GM19023 (cell line): ENCODE measurements around the gene DOC2A.
"Not testable (repeated sequence)": the region's sequence is repeated elsewhere in the genome, so short reads cannot be mapped to it uniquely, and the experiment has no call there.

Experiments
- ATAC-seq: cut with Tn5 transposase; IDR thresholded peaks from one replicate; pipeline ENCODE4 v1.9.1; 2021; ENCODE audit warnings: mild to moderate bottlenecking, moderate library complexity; ENCODE audit not compliant: unreplicated experiment

Gene DOC2A

DNA sequence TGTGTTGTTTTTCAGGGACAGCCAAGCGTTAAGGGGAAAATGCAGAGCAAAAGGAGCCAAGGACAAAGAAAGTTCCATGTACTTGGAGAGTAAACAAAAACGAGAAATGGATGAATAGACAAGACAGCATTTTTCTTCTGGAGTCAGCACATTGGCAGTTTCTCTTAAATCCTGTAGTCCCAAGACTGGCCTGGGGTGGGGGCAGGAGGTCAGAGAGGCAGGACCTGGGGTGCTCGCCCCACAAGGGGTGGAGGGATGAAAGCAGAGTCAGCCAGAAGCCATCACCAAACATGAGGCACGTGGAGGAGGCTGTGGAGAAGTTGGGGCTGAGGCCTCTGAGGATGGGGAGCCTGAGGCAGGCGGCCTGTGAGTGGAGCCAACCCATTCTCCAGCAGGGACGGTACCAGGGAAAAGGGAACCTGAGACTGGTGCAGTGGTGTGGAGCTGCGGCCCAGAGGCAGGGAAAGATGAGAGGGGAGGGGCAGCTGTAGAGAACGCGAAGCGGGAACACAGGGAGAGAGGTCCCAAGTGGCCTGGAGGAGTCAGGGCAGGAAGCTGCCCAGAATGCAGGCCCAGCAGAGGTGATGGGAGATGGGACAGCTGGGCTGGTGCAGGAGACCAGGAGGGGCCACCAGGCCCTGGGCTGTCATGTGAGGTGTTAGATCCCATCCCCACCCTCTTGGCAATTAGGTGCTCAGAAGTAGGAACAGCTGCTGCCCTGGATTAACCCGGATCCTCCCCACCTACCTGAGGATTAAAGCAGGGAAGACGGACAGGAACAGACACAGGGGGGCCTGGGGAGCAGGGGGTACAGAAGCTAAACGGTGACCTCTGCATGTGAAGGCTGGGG, 17.0 kb upstream of the DOC2A start:
- ATAC-seq: no peak

DNA sequence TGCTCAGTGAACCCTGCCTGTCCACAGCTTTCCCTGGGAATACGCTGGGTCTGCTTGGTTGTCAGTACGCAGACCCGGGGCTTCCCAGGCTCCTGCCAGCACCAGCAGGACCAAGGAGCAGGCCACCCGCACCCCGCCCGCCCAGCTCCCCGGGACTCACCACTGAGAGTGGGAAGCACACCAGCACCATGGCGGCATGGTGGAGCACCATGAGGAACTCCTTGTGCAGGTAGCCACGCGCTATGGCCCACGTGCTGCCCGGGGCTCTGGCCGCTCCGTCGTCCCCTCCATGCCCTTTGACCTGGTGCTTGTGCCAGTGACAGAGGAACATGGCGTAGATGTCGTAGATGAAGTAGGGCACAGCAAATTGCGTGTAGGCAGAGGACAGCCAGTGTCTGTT, 15.6 kb upstream of the DOC2A start:
- ATAC-seq: no peak

DNA sequence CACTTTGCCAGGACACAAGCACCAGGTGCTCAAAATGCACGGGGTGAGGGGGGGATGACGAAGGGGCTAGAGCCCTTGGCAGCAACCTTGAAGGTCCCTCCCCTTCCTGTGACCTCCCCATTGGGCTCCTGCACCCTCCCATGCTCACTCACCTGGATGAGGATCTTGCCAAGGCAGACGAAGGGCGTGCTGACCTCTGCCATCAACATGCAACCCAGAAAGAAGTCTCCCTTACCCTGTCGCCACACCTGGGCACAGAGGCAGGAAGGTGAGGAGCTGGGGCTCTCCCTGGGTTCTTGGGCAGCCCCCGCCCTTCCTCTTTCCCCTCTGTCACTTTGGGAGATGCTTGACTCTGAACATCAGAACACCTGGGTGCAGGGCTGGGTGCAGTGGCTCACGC, 14.7 kb upstream of the DOC2A start:
- no peak for ATAC-seq

DNA sequence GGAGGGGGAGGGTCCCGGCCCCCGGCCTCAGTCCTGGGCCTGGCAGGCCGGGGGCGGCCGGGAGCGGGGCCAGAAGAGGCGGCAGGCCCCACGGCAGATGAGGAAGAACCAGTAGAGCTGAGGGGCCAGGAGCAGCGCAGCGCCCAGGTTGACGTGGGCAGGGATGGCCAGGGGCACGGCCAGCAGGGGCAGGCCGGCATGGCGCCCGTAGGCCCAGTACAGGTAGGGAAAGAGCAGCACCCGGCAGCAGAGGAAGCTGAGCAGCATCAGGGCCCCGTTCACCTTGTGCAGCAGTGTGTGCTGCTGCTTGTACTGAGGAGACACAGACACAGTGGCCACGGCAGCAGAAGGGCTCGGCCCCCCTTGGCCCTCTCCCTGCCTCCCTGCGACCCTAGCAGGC, 14.3 kb upstream of the DOC2A start:
- ATAC-seq: no peak

DNA sequence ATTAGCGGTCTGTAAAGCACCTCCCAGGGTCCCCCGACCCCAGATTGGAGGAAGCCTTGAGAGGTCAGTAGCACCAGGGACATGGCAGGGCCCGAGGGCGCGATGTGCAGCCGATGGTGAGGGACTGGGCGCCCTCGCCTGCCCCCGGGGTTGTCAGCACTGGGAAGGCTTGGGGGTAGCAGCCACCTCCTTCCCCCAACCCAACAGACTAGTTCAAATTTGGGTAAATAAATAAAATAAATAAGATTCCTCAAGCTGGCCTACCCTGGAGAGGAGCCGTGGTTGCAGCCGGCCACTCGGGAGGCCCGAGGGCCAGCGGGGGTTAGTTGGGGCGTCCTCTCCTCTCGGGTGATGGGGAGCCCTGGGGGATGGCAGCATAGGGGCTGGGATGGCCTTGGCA, 13.6 kb upstream of the DOC2A start:
- no peak for ATAC-seq

DNA sequence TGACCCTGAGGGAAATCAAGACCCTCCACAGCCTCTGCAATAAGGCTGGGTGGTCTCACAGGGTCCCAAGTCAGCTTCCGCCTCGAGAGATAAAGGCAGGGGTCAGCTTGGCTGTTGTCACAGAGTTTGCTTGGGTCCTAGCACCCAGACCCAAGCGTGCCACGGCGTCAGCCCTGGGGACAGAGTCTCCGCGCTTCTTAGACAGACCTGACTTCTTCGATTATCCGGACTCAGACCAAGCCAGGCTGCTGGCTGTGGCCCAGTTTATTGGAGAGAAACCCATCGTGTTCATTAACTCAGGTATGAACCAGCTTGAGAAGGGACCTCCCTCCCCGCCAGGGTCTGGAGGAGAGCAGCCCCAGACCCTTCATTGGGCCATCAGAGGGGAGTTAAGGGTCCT, 12.8 kb upstream of the DOC2A start:
- no peak for ATAC-seq

DNA sequence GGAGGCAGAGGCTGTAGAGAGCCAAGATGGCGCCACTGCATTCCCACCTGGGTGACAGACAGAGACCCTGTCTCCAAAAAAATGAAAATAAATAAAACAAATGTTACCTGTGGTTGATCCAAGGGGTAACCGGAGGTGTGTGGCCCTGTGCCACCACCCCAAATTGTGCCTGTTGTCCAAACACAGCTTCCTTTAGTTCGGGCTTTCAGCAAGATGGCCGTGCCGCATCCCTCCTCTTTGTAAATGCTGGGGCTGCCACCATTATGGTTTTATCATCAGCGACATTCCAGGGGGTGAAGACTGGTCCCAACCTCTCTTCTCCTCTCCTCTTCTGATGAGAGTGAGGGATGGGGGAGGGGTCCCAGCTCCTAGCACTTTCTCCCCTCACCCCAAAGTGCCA, 12.1 kb upstream of the DOC2A start, which contains the start of gene C16orf92:
Gene C16orf92, plus strand, starts transcription at position 312 of the 400 bp plus-strand sequence. CDS start 143 bp downstream, outside the sequence.
- ATAC-seq: no peak

DNA sequence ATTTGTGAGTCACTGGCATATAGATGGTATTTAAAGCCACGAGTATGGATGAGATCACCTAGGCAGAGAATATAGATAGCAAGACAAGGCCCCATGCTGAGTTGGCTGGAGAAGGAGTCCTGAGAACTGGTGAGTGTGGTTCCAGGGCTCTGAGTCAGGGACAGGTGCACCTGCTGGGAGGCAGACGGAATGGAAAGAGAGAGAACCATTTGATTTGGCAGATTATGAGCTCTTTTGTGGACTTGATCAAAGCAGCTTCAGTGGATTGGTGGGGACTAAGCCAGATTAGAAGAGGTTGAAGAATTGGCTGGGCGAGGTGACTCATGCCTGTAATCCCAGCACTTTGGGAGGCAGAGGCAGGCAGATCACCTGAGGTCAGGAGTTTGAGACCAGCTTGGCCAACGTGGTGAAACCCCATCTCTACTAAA, 7.9 kb upstream of the DOC2A start:
- ATAC-seq: no peak

DNA sequence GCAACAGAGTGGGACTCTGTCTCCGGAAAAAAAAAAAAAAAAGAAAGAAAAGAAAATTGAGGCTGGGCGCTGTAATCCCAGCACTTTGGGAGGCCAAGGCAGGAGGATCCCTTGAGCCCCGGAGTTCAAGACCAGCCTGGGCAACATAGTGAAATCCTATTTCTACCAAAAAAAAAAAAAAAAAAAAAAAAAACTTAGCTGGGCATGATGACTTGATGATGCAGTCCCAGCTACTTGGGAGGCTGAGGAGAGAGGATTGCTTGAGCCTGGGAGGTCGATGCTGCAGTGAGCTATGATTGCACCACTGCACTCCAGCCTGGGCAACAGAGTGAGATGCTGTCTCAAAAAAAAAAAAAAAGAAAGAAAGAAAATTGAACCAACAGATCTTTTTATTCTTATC, 7.1 kb upstream of the DOC2A start:
- not testable (repeated sequence) for ATAC-seq

DNA sequence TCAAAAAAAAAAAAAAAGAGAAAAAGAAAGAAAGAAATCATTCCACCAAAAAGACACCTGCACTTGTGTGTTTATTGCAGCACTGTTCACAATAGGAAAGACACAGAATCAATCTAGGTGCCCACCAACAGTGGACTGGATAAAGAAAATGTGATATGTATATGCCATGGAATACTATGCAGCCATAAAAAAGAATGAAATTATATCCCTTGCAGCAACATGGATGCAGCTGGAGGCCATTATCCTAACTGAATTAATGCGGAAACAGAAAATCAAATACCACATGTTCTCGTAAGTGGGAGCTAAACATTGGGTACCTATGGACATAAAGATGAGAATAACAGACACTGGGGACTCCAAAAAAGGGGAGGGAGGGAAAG, 6.4 kb upstream of the DOC2A start:
- ATAC-seq: no peak

DNA sequence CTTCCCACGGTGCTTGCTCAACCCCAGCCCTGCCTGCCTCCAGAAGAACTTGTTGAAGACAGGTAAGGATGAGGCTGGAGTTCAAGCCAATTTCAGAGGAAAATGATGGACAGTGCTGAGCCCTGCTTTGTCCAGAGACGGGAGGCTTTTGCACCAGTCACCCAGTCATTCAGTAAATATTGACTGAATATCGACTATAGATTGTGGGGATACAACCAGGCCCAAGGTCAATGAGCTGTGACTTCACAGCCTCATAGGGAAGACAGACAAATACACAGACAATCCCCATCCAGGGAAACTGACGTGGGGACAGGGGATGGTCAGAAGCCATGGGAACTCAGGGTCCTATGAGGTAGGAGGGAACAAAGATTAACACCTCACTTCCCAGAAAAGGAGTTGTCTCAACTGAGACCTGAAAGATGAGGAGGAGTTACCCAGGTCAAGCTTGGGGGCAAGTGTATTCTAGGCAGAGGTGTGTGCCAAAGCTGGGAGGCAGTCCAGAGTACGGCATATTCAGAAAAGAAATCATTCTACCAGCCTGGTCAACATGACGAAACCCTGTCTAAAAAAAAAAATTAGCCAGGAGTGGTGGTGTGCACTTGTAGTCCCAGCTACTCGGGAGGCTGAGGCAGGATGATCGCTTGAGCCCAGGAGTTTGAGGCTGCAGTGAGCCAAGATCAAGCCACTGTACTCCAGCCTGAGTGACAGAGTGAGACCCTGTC, 5.9 kb upstream of the DOC2A start:
- no peak for ATAC-seq

DNA sequence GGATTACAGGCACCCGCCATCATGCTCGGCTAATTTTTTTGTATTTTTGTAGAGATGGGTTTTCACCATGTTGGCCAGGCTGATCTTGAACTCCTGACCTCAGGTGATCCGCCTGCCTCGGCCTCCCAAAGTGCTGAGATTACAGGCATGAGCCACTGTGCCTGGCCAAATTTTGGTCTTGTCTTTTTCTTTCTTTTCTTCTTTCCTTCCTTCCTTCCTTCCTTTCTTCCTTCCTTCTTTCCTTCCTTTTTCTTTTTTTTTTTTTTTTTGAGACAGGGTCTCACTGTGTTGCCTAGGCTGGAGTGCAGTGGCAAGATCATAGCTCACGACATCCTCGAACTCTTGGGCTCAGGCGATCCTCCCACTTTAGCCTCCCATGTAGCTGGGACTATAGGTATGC, 4.6 kb upstream of the DOC2A start:
- ATAC-seq: not testable (repeated sequence)

DNA sequence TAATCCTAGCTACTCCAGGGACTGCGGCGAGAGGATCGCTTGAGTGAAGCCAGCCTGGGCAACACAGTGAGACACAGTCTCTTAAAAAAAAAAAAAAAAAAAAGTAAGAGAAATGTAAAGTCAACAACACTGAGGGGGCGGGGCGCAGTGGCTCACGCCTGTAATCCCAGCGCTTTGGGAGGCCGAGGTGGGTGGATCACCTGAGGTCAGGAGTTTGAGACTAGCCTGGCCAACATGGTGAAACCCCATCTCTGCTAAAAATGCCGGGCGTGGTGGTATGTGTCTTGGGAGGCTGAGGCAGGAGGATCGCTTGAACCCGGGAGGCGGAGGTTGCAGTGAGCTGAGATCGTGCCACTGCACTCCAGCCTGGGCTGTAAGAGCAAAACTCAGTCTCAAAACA, 1.8 kb upstream of the DOC2A start:
- not testable (repeated sequence) for ATAC-seq

DNA sequence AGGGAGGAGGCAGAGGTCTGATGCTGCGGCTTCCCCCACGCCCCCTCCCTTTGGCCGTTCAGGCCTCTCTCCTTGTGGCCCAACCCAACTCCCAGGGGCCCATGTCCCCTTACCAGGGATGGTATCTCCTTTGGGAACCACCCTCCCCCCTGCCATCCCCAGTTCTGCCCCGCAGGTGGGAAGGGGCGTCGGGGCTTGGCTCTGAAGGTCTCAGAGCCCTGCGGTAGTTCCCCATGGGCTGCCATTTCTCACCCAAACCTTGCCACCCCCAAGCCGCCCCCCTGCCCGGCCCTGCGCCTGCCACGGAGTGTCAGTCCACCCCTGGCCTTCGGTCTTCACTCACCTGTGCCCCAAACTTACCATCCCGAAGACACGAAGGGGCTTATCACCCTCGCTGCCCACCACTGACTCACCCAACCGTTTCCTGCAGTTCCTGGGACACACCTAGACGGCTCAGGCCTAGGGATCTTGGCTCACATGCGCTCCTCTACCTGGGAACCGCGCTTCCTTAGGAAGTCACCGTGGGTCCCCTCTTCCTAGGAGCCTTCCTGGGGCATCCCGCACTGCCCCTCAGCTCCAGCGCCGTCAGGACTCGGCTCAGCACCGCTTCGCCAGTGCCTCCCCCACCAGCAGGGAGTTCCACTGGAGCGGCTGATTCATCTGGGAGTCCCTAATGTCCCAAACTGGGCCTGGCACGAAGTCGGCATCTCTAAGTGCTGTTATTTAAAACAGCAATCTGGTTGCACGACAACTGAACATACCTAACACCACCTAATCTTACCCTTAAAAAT, 1.1 kb upstream of the DOC2A start:
- ATAC-seq: no peak

DNA sequence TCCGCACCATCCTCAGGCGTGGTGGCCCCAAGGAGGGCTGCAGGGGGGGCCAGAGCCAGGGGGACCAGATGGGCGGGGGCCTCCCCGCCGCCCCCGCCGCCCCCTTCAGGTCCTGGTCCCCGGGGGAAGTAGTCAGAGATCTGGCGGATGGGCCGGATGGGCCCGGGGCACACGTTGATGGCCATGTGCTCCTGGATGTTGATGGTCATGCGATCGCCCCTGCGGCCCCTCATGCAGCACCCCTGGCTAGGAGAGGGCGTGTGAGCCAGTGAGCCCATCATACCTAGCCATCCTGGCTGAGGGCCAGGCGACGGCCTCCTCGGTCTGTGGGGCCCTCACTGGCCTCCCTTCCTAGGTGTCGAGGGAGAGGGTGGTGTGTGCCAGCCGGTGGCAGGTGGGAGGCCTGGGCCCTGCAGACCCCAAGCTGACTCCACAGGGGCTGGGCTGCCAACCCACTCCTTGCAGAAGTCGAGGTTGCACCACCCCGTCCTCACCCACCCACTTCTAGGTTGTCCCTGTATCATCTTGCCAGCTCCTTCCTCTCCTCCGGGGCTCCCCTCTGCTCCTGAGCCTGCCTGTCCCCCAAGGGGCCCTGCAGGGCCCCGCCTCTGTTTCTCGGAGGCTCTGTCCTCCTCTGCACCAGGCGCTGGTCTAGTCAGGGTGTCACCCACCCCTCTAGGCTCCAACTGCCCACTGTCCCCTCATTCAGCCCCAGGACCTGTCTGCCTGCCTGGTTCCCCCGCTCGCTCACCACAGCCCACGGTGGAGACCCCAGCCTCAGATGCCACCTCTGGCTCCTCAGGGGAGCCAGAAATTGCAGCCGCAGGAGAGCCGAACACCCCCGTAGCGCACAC, 610 bp downstream of the DOC2A start:
- no peak for ATAC-seq

DNA sequence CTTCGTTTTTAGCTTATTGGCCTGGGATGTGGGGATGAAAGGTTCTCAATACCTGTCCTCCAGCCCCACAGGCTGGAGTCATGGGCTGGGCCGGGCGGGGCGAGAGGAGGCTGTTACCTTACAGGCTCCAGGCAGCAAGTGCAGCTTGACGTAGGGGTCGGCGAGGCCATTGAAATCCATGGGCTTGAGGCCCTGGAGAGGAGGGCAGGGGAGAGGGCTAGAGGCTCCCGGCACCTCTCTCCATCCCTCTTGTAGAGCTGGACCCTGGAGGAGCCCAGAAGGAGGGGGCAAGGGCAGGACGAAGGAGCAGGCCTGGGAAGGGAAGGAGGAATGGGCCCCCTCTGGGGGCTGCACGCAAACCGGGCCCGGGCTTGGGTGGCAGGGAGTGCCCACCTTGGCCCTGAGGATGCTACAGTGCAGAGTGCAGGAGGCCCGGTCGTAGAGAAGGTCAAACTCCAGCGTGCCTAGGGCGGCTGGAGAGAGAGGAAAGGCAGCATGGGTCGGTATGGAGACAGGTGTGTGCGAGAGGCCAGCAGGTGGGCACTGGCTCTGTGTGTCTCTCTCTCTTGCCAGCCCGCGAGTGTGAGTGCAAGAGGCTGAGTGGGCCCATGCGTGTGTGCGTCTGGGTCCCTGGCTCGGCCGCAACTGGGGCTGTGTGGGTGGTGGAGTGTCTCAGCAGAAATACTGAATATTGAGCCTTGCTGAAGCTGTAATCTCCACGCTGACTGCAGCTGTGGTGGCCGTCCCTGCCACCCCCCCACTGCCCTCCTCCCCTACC, 1.6 kb downstream of the DOC2A start:
- no peak for ATAC-seq

DNA sequence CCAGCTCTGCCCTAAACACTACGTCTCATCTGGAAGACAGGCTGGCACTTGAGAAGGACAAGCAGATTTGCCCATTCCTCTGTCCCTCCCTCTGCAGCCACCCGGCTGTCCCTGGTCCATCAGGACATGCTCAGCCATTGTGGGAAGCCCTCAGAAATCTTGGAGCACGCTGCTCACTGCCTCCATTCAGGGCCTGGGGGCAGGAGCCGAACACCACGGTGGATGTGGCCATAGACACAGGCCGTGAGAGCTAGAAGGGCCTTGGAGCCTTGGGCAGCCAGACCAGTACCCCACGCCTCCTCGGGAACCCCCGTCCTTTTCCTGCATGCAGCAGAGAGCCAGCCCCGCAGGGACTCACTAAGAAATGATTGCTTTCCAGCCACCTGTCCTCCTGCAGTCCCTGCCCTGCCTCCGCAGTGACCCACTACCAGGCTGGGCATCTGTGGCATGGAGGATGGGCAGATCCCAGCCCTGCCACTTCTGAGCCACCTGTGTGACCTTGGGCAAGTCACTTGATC, 3.4 kb downstream of the DOC2A start:
- no peak for ATAC-seq

DNA sequence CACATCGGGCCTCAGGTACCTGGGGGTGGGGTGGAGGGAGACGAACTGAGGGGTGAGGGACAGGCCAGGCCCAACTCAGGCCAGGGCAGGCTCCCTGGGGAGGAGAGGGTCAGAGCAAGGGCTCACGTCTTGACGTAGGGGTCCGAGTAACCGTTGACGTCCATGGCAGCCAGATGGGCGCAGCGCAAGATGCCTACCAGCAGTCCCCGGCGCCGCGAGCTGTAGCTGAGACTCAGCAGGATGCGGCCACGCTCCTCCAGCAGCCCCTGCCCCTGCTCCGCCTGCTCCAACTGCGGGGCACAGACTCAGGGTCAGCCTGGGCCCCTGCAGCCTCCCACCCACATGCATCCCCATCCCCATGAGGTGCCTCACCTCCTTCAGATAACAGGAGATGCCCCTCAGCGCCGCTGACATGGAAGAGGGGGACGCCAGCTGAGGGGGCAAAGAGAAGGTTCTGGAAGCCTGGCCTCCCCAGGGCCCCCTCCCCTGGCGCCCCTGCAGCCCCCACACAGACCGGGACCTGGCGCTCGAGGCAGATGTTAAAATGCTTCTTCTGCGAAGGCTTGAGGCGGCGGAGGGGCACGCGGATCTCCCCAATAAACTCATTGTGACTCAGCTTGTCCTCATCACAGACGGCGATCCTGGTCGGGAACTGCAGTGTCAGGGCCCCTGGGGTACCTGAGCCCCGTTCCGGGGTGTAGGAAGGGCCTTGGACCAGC, 4.0 kb downstream of the DOC2A start:
- ATAC-seq: no peak

DNA sequence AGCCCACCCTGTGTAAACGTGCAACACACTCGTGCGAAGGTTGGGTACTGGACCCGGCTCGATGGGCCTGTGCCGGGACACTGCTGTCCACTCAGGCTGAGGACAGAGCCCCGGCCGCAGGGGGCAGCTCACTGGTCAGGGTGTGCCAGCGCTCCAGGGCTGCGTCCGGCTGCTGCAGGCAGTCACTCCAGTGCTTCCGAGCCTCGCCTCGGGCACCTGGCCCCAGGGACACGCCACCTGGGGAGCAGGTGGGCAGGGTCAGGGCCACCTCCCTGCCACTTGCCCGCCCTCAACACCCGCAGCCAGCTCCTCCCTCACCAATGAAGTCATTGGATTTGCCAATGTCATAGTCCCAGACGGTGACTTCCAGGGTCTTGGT, 4.7 kb downstream of the DOC2A start:
- no peak for ATAC-seq
